Panc1 (cell line): Measurements from ENCODE around the gene ANKRD61. TPM values are rescaled to one million over a fixed set of nuclear protein-coding genes. Genes with fewer than 3 reads are reported as not detected.
"Not testable (repeated sequence)": the region's sequence is repeated elsewhere in the genome, so short reads cannot be mapped to it uniquely, and the experiment has no call there.

Source experiments
- ATAC-seq: fragments of 200-7000 bp; cut with Tn5 transposase; 2 replicates; pipeline ENCODE4 v1.9.1; 2020; ENCODE audit warnings: mild to moderate bottlenecking, moderate library complexity
- BruUV-seq: library from RNA; stranded (reverse); fragments of 400-500 nt; replicated peaks from 2 replicates; lab custom pipeline; 2021; lab: Mats Ljungman, UMichigan
- CTCF ChIA-PET: fragments of 300-600 bp; sonication (Branson Sonifier 250); formaldehyde crosslinking; loops from one replicate; lab custom pipeline; 2022; ENCODE audit warnings: antibody characterized with exemption; lab: Charles Lee
- POLR2A ChIA-PET: fragments of 300-600 bp; sonication (Branson Sonifier 250); formaldehyde crosslinking; loops from one replicate; lab custom pipeline; 2022; ENCODE audit warnings: antibody characterized with exemption; lab: Charles Lee
- DNase-seq: peaks from one replicate; pipeline ENCODE4 v3.0.0-alpha.2; 2010; ENCODE audit warnings: low read depth, low spot score
- H3K27ac ChIP-seq: 2 replicates; pipeline ENCODE4 v1.5.1; 2011; ENCODE audit warnings: mild to moderate bottlenecking, low read length, inconsistent platforms
- H3K27me3 ChIP-seq: fragments of 200-500 bp; sonication (Bioruptor generic); 2 replicates; pipeline ENCODE4 v1.6.0; 2014; ENCODE audit warnings: low read length, inconsistent platforms; ENCODE audit not compliant: control insufficient read depth, insufficient read depth
- H3K36me3 ChIP-seq: fragments of 200-500 bp; sonication (Bioruptor generic); 2 replicates; pipeline ENCODE4 v1.5.1; 2014; ENCODE audit warnings: inconsistent platforms, mild to moderate bottlenecking, low read length, moderate library complexity; ENCODE audit not compliant: control insufficient read depth, insufficient read depth
- H3K4me1 ChIP-seq: 2 replicates; pipeline ENCODE4 v1.5.1; 2011; ENCODE audit warnings: inconsistent platforms, mild to moderate bottlenecking, low read length, moderate library complexity; ENCODE audit not compliant: control insufficient read depth, insufficient read depth
- H3K4me3 ChIP-seq, 2 experiments: 2 replicates each; pipeline ENCODE4 v1.5.1; 2011 to 2012; ENCODE audit warnings: low read depth in 2 of 2, low read length in 2 of 2, mild to moderate bottlenecking in 2 of 2, inconsistent platforms in 1 of 2, moderate library complexity in 1 of 2
- H3K9me3 ChIP-seq: fragments of 200-500 bp; sonication (Bioruptor generic); 2 replicates; pipeline ENCODE4 v1.5.1; 2014; ENCODE audit warnings: low read depth, mild to moderate bottlenecking, inconsistent platforms, low read length, moderate library complexity; ENCODE audit not compliant: control insufficient read depth, insufficient read depth
- POLR2AphosphoS5 ChIP-seq: IDR thresholded peaks from 2 replicates; pipeline ENCODE4 v1.6.1; 2012; ENCODE audit warnings: mild to moderate bottlenecking, low read depth, low read length, moderate library complexity
- SIN3A ChIP-seq: IDR thresholded peaks from 2 replicates; pipeline ENCODE4 v1.6.1; 2012; ENCODE audit warnings: low read depth, mild to moderate bottlenecking, low read length, moderate library complexity, borderline replicate concordance; ENCODE audit not compliant: insufficient read depth
- TCF7L2 ChIP-seq: IDR thresholded peaks from 2 replicates; pipeline ENCODE4 v1.6.1; 2011; ENCODE audit warnings: mild to moderate bottlenecking, low read depth, low read length, inconsistent platforms
- in situ Hi-C: cut with HindIII; loops from 2 replicates; pipeline ENCODE4 v1.10.0; 2016; ENCODE audit warnings: low sequenced_read_pairs, low pct_unique_long_range_greater_than_20kb
- intact Hi-C: fragments of 100-400 bp; cut with micrococcal nuclease; formaldehyde crosslinking; loops from one replicate; pipeline ENCODE4 v1.10.0; 2022; ENCODE audit not compliant: unreplicated experiment
- total RNA-seq: library from RNA; stranded (reverse); gene quantifications from one replicate; pipeline ENCODE4 v1.2.1, GENCODE V29; 2021; ENCODE audit not compliant: unreplicated experiment
- TF ChIP-seq, protein P1 (sequence below): fragments of 450-650 bp; IDR thresholded peaks from 2 replicates; pipeline ENCODE4 v1.5.1; 2017; ENCODE audit warnings: mild to moderate bottlenecking
- TF ChIP-seq, protein P2 (sequence below), 2 experiments: IDR thresholded peaks; 2 replicates each; pipeline ENCODE4 v1.6.1; 2011 to 2012; ENCODE audit warnings: low read depth in 2 of 2, control low read depth in 1 of 2, low read length in 1 of 2, mild to moderate bottlenecking in 1 of 2, moderate library complexity in 1 of 2; ENCODE audit not compliant: insufficient read depth in 1 of 2

The ANKRD61 gene
- total RNA-seq, 1 experiment from 2014 or later = 0.18 TPM

DNA sequence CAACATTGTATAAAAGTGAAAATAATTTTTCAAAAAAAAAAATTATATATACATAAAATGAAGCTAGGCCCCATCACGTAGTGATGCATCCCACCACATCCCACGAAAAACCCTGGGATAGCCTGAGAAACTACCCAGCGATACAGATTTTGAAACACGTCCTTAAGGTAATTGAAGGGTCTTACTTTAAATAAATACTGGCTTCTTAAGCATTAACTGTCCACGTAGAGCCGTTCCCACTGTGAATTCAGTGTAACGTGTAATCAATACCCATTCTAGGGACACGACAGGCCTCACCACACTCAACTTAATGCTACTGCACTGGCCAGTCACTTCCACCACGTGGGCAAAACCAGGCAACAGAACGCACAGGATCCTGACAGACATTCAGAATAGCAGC, 4.0 kb downstream of the ANKRD61 start:
- TF ChIP-seq POLR2AphosphoS5 = no peak
- peaks cover 26% of the 10 kb centered on the region for H3K36me3 ChIP-seq
- H3K27ac ChIP-seq = no peak overlapping the region
- BruUV-seq = no TSS peak
- ATAC-seq (no peak), DNase-seq (no peak)
- H3K9me3 ChIP-seq = no peaks in the 10 kb centered on the region
- in situ Hi-C loops = no loop called here
- H3K4me1 ChIP-seq = no peaks in the 10 kb centered on the region
- intact Hi-C loops = no loop called here
- no peak overlapping the region for H3K4me3 ChIP-seq
- no peaks in the 10 kb centered on the region for H3K27me3 ChIP-seq
- ChIA-PET POLR2A (interaction anchor here (0.5 kb wide), 1 partner anchor 64 kb away, joined by 11 read pairs; no protein-coding TSS in a partner anchor), CTCF (no interaction called here)

DNA sequence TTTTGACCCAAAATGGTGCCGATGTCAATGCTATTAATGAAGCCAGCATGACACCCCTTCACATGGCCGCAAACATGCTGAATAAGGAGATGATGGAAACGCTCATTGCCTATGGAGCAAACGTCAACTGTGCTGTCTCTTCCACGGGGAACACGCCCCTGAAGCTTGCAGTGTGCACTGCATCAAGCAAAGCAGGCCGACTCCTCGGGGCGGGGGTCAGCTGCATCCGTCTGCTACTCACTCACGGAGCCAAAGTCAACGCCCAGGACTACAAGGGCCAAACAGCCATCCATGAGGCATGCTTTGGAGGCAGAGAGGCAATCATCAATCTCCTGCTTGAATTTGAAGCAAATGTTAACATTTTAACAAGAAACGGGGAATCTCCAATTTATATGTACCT, 4.5 kb downstream of the ANKRD61 start:
- Histone ChIP-seq H3K4me3 (no peak overlapping the region), H3K9me3 (no peaks in the 10 kb centered on the region), H3K36me3 (peaks cover 30% of the 10 kb centered on the region), H3K4me1 (no peaks in the 10 kb centered on the region), H3K27ac (no peak overlapping the region), H3K27me3 (no peaks in the 10 kb centered on the region)
- ChIA-PET POLR2A (no interaction called here), CTCF (no interaction called here)
- in situ Hi-C loops = no loop called here
- BruUV-seq = no TSS peak
- ATAC-seq = no peak
- TF ChIP-seq SIN3A (no peak), TCF7L2 (no peak), POLR2AphosphoS5 (no peak)
- TF ChIP-seq, protein P1, sequence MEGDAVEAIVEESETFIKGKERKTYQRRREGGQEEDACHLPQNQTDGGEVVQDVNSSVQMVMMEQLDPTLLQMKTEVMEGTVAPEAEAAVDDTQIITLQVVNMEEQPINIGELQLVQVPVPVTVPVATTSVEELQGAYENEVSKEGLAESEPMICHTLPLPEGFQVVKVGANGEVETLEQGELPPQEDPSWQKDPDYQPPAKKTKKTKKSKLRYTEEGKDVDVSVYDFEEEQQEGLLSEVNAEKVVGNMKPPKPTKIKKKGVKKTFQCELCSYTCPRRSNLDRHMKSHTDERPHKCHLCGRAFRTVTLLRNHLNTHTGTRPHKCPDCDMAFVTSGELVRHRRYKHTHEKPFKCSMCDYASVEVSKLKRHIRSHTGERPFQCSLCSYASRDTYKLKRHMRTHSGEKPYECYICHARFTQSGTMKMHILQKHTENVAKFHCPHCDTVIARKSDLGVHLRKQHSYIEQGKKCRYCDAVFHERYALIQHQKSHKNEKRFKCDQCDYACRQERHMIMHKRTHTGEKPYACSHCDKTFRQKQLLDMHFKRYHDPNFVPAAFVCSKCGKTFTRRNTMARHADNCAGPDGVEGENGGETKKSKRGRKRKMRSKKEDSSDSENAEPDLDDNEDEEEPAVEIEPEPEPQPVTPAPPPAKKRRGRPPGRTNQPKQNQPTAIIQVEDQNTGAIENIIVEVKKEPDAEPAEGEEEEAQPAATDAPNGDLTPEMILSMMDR = no peak
- no peak for DNase-seq
- intact Hi-C loops = no loop called here

DNA sequence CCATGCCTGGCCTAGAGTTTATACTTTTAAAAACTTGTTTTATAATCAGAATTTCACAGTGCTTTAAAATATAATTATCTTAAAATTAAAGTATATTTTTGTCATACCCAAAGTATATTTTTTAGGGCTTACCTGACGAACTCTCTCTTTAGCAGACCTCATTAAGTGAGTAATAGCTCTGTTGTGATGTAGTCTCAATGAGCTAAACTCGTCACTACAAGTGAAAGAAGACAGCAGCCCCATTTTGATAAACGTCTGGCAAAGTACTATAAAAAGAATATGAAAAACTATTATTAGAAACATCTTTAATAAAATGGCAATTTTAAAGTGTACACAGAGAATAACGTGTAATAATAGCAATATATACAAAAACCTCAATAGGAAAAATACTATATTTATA, 18.6 kb downstream of the ANKRD61 start:
- Histone ChIP-seq H3K27me3 (no peaks in the 10 kb centered on the region), H3K4me1 (no peaks in the 10 kb centered on the region), H3K4me3 (no peak overlapping the region), H3K9me3 (no peaks in the 10 kb centered on the region), H3K27ac (no peak overlapping the region), H3K36me3 (peaks cover 34% of the 10 kb centered on the region)
- TF ChIP-seq POLR2AphosphoS5 (no peak), TCF7L2 (no peak), SIN3A (no peak)
- TF ChIP-seq, protein P2, sequence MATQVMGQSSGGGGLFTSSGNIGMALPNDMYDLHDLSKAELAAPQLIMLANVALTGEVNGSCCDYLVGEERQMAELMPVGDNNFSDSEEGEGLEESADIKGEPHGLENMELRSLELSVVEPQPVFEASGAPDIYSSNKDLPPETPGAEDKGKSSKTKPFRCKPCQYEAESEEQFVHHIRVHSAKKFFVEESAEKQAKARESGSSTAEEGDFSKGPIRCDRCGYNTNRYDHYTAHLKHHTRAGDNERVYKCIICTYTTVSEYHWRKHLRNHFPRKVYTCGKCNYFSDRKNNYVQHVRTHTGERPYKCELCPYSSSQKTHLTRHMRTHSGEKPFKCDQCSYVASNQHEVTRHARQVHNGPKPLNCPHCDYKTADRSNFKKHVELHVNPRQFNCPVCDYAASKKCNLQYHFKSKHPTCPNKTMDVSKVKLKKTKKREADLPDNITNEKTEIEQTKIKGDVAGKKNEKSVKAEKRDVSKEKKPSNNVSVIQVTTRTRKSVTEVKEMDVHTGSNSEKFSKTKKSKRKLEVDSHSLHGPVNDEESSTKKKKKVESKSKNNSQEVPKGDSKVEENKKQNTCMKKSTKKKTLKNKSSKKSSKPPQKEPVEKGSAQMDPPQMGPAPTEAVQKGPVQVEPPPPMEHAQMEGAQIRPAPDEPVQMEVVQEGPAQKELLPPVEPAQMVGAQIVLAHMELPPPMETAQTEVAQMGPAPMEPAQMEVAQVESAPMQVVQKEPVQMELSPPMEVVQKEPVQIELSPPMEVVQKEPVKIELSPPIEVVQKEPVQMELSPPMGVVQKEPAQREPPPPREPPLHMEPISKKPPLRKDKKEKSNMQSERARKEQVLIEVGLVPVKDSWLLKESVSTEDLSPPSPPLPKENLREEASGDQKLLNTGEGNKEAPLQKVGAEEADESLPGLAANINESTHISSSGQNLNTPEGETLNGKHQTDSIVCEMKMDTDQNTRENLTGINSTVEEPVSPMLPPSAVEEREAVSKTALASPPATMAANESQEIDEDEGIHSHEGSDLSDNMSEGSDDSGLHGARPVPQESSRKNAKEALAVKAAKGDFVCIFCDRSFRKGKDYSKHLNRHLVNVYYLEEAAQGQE (IDR thresholded peaks at IDR 0.05; ENCODE audit: insufficient read depth in 1 of 2, low read depth in 2 of 2, low read length in 1 of 2) = no peak
- TF ChIP-seq, protein P1 = no peak
- ChIA-PET POLR2A (no interaction called here), CTCF (no interaction called here)
- in situ Hi-C loops = no loop called here
- ATAC-seq (no peak), DNase-seq (no peak)
- no TSS peak for BruUV-seq
- intact Hi-C loops = no loop called here

DNA sequence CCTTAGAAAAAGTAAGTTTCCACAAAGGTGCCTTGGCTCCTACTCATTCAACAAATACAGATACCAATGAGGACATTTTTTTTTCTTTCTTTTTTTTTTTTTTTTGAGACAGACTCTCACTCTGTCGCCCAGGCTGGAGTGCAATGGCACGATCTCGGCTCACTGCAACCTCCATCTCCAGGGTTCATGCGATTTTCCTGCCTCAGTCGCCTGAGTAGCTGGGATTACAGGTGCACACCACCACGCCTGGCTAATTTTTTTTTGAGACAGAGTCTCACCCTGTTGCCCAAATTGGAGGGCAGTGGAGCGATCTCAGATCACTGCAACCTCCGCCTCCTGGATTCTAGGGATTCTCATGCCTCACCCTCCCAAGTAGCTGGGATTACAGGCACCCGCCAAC, 20.0 kb downstream of the ANKRD61 start:
- H3K27ac ChIP-seq, in situ Hi-C loops, ATAC-seq, H3K27me3 ChIP-seq, DNase-seq, BruUV-seq, intact Hi-C loops, H3K4me1 ChIP-seq, H3K4me3 ChIP-seq, H3K9me3 ChIP-seq: not testable (repeated sequence)
- ChIA-PET POLR2A (interaction anchor here (0.6 kb wide), 1 partner anchor 31 kb away, joined by 5 read pairs; no protein-coding TSS in a partner anchor), CTCF (interaction anchor here (0.7 kb wide), 1 partner anchor 32 kb away, joined by 4 read pairs; no protein-coding TSS in a partner anchor)
- peaks cover 23% of the 10 kb centered on the region for H3K36me3 ChIP-seq
